ENCODE data around the gene ZCWPW1.

Gene ZCWPW1

GRCh38 chr7:100418930-100419659 lies 9.4 kb downstream of the ZCWPW1 start:
- no CpG with 5 or more reads among the region's 1 CpG for WGBS (ENCODE audit: insufficient coverage, insufficient read length)
- Histone ChIP-seq H3K9me3 (ENCODE audit: control insufficient read depth, insufficient read depth, low read length) (no peaks in the 10 kb centered on the region), H3K4me3 (ENCODE audit: low read length) (no peak overlapping the region), H3K27ac (ENCODE audit: low read length) (no peak overlapping the region), H3K4me1 (ENCODE audit: control insufficient read depth, insufficient read depth, low read length) (no peaks in the 10 kb centered on the region), H3K27me3 (ENCODE audit: control insufficient read depth, insufficient read depth, low read length) (no peaks in the 10 kb centered on the region), H3K36me3 (ENCODE audit: control insufficient read depth, insufficient read depth, low read length) (no peaks in the 10 kb centered on the region)
- DNase-seq (ENCODE audit: low read depth, low spot score) = no peak

- Histone ChIP-seq H3K27me3 (ENCODE audit: control insufficient read depth, insufficient read depth, low read length) (no peaks in the 10 kb centered on the region), H3K4me3 (ENCODE audit: low read length) (no peak overlapping the region)
- no peak for DNase-seq (ENCODE audit: low read depth, low spot score)
Observed at GRCh38 chr7:100415448-100415847, 13.1 kb downstream of the ZCWPW1 start.

GRCh38 chr7:100413889-100414288 lies 14.6 kb downstream of the ZCWPW1 start:
- H3K27me3 ChIP-seq (ENCODE audit: control insufficient read depth, insufficient read depth, low read length) = no peaks in the 10 kb centered on the region
- H3K4me1 ChIP-seq (ENCODE audit: control insufficient read depth, insufficient read depth, low read length) = no peaks in the 10 kb centered on the region; the same call in 1 of the 2 replicates
- no peaks in the 10 kb centered on the region for H3K36me3 ChIP-seq (ENCODE audit: control insufficient read depth, insufficient read depth, low read length)
- H3K27ac ChIP-seq (ENCODE audit: low read length) = no peak overlapping the region
- no peak for DNase-seq (ENCODE audit: low read depth, low spot score)
- no CpG with 5 or more reads among the region's 1 CpG for WGBS (ENCODE audit: insufficient coverage, insufficient read length)
- no peak overlapping the region for H3K4me3 ChIP-seq (ENCODE audit: low read length)
- no peaks in the 10 kb centered on the region; the same call in 1 of the 2 replicates for H3K9me3 ChIP-seq (ENCODE audit: control insufficient read depth, insufficient read depth, low read length)

More at GRCh38 chr7:100415448-100415847, 13.1 kb downstream of the ZCWPW1 start:
- Histone ChIP-seq H3K36me3 (ENCODE audit: control insufficient read depth, insufficient read depth, low read length) (no peaks in the 10 kb centered on the region), H3K4me1 (ENCODE audit: control insufficient read depth, insufficient read depth, low read length) (no peaks in the 10 kb centered on the region; the same call in 1 of the 2 replicates), H3K27ac (ENCODE audit: low read length) (no peak overlapping the region), H3K9me3 (ENCODE audit: control insufficient read depth, insufficient read depth, low read length) (no peaks in the 10 kb centered on the region; the same call in 1 of the 2 replicates)
- 100% methylated on average over 1 of the region's 5 CpGs for WGBS (ENCODE audit: insufficient coverage, insufficient read length)

- no peak for DNase-seq (ENCODE audit: low read depth, low spot score)
- no peaks in the 10 kb centered on the region; the same call in 1 of the 2 replicates for H3K9me3 ChIP-seq (ENCODE audit: control insufficient read depth, insufficient read depth, low read length)
- H3K27ac ChIP-seq (ENCODE audit: low read length) = no peak overlapping the region
- no peak overlapping the region for H3K4me3 ChIP-seq (ENCODE audit: low read length)
- no peaks in the 10 kb centered on the region for H3K36me3 ChIP-seq (ENCODE audit: control insufficient read depth, insufficient read depth, low read length)
- no peaks in the 10 kb centered on the region; the same call in 1 of the 2 replicates for H3K4me1 ChIP-seq (ENCODE audit: control insufficient read depth, insufficient read depth, low read length)
- H3K27me3 ChIP-seq (ENCODE audit: control insufficient read depth, insufficient read depth, low read length) = no peaks in the 10 kb centered on the region
Observed at GRCh38 chr7:100413346-100413745, 15.2 kb downstream of the ZCWPW1 start.

GRCh38 chr7:100411101-100411500 lies 17.4 kb downstream of the ZCWPW1 start:
- H3K4me1 ChIP-seq (ENCODE audit: control insufficient read depth, insufficient read depth, low read length) = no peaks in the 10 kb centered on the region; the same call in 1 of the 2 replicates
- H3K27ac ChIP-seq (ENCODE audit: low read length) = no peak overlapping the region
- no peaks in the 10 kb centered on the region; the same call in 1 of the 2 replicates for H3K9me3 ChIP-seq (ENCODE audit: control insufficient read depth, insufficient read depth, low read length)
- no peak for DNase-seq (ENCODE audit: low read depth, low spot score)
- H3K4me3 ChIP-seq (ENCODE audit: low read length) = no peak overlapping the region
- no peaks in the 10 kb centered on the region for H3K36me3 ChIP-seq (ENCODE audit: control insufficient read depth, insufficient read depth, low read length)
- H3K27me3 ChIP-seq (ENCODE audit: control insufficient read depth, insufficient read depth, low read length) = no peaks in the 10 kb centered on the region; the same call in 1 of the 2 replicates
- no CpG with 5 or more reads among the region's 6 CpGs for WGBS (ENCODE audit: insufficient coverage, insufficient read length)

GRCh38 chr7:100407285-100408180 lies 21.0 kb downstream of the ZCWPW1 start:
- Histone ChIP-seq H3K9me3 (ENCODE audit: control insufficient read depth, insufficient read depth, low read length) (no peaks in the 10 kb centered on the region; the same call in 1 of the 2 replicates), H3K4me1 (ENCODE audit: control insufficient read depth, insufficient read depth, low read length) (no peaks in the 10 kb centered on the region; the same call in 1 of the 2 replicates), H3K27me3 (ENCODE audit: control insufficient read depth, insufficient read depth, low read length) (no peaks in the 10 kb centered on the region; the same call in 1 of the 2 replicates), H3K4me3 (ENCODE audit: low read length) (no peak overlapping the region), H3K27ac (ENCODE audit: low read length) (no peak overlapping the region), H3K36me3 (ENCODE audit: control insufficient read depth, insufficient read depth, low read length) (no peaks in the 10 kb centered on the region)
- no CpG with 5 or more reads among the region's 12 CpGs for WGBS (ENCODE audit: insufficient coverage, insufficient read length)
- DNase-seq (ENCODE audit: low read depth, low spot score) = no peak

GRCh38 chr7:100406767-100407166 lies 21.7 kb downstream of the ZCWPW1 start:
- no CpG with 5 or more reads among the region's 6 CpGs for WGBS (ENCODE audit: insufficient coverage, insufficient read length)
- no peak for DNase-seq (ENCODE audit: low read depth, low spot score)
- H3K4me3 ChIP-seq (ENCODE audit: low read length) = no peak overlapping the region
- no peak overlapping the region for H3K27ac ChIP-seq (ENCODE audit: low read length)
- H3K4me1 ChIP-seq (ENCODE audit: control insufficient read depth, insufficient read depth, low read length) = no peaks in the 10 kb centered on the region; the same call in 1 of the 2 replicates
- no peaks in the 10 kb centered on the region for H3K36me3 ChIP-seq (ENCODE audit: control insufficient read depth, insufficient read depth, low read length)
- H3K27me3 ChIP-seq (ENCODE audit: control insufficient read depth, insufficient read depth, low read length) = no peaks in the 10 kb centered on the region; the same call in 1 of the 2 replicates
- H3K9me3 ChIP-seq (ENCODE audit: control insufficient read depth, insufficient read depth, low read length) = no peaks in the 10 kb centered on the region; the same call in 1 of the 2 replicates

- Histone ChIP-seq H3K36me3 (ENCODE audit: control insufficient read depth, insufficient read depth, low read length) (no peaks in the 10 kb centered on the region), H3K27ac (ENCODE audit: low read length) (no peak overlapping the region), H3K4me3 (ENCODE audit: low read length) (no peak overlapping the region), H3K4me1 (ENCODE audit: control insufficient read depth, insufficient read depth, low read length) (no peaks in the 10 kb centered on the region), H3K27me3 (ENCODE audit: control insufficient read depth, insufficient read depth, low read length) (no peaks in the 10 kb centered on the region; the same call in none of the 2 replicates), H3K9me3 (ENCODE audit: control insufficient read depth, insufficient read depth, low read length) (no peaks in the 10 kb centered on the region)
- DNase-seq (ENCODE audit: low read depth, low spot score) = no peak
- WGBS (ENCODE audit: insufficient coverage, insufficient read length) = no CpG with 5 or more reads among the region's 2 CpGs
Observed at GRCh38 chr7:100402241-100402640, 26.3 kb downstream of the ZCWPW1 start.

- DNase-seq (ENCODE audit: low read depth, low spot score) = no peak
- Histone ChIP-seq H3K4me1 (ENCODE audit: control insufficient read depth, insufficient read depth, low read length) (peaks cover 2% of the 10 kb centered on the region), H3K4me3 (ENCODE audit: low read length) (no peak overlapping the region), H3K27me3 (ENCODE audit: control insufficient read depth, insufficient read depth, low read length) (no peaks in the 10 kb centered on the region; the same call in none of the 2 replicates), H3K36me3 (ENCODE audit: control insufficient read depth, insufficient read depth, low read length) (no peaks in the 10 kb centered on the region), H3K27ac (ENCODE audit: low read length) (no peak overlapping the region), H3K9me3 (ENCODE audit: control insufficient read depth, insufficient read depth, low read length) (no peaks in the 10 kb centered on the region)
- no CpG with 5 or more reads among the region's 5 CpGs for WGBS (ENCODE audit: insufficient coverage, insufficient read length)
Observed at GRCh38 chr7:100401811-100402210, 26.7 kb downstream of the ZCWPW1 start.

- Histone ChIP-seq H3K27me3 (ENCODE audit: control insufficient read depth, insufficient read depth, low read length) (no peaks in the 10 kb centered on the region; the same call in 1 of the 2 replicates), H3K36me3 (ENCODE audit: control insufficient read depth, insufficient read depth, low read length) (no peaks in the 10 kb centered on the region), H3K9me3 (ENCODE audit: control insufficient read depth, insufficient read depth, low read length) (no peaks in the 10 kb centered on the region), H3K4me3 (ENCODE audit: low read length) (no peak overlapping the region), H3K4me1 (ENCODE audit: control insufficient read depth, insufficient read depth, low read length) (peaks cover 2% of the 10 kb centered on the region), H3K27ac (ENCODE audit: low read length) (no peak overlapping the region)
- DNase-seq (ENCODE audit: low read depth, low spot score) = no peak
- WGBS (ENCODE audit: insufficient coverage, insufficient read length) = no CpG with 5 or more reads among the region's 11 CpGs
Observed at GRCh38 chr7:100400656-100401055, 27.8 kb downstream of the ZCWPW1 start.
